ENCODE measurements around the gene DPY19L1. TPM values are rescaled to one million over a fixed set of nuclear protein-coding genes. Genes with fewer than 3 reads are reported as not detected.

The DPY19L1 gene
- total RNA-seq, 1 experiment from 2014 or later = 14.3 TPM

GRCh38 chr7:35019801-35020200 lies 17.5 kb downstream of the DPY19L1 start:
- Histone ChIP-seq H4K8ac (replicated peaks; ENCODE audit: insufficient read length, low read depth, low read length) (no peak overlapping the region), H3K56ac (ENCODE audit: insufficient read length, low read depth, low read length) (no peak overlapping the region), H2AK5ac (ENCODE audit: insufficient read length, low read length) (no peak overlapping the region), H3K79me1 (ENCODE audit: insufficient read depth, low read depth, low read length, poor library complexity, severe bottlenecking) (no peaks in the 10 kb centered on the region), H3T11ph (ENCODE audit: low read length) (no peak overlapping the region), H3K79me2 (ENCODE audit: insufficient read depth, low read length) (no peaks in the 10 kb centered on the region; the same call in 1 of the 2 replicates), H3K18ac (ENCODE audit: insufficient read length, low read depth, low read length) (no peak overlapping the region), H2BK12ac (ENCODE audit: insufficient read length, low read depth, low read length) (no peak overlapping the region), H3K27me3 (ENCODE audit: insufficient read depth, low read length) (no peaks in the 10 kb centered on the region), H2BK5ac (ENCODE audit: insufficient read length, low read length) (no peak overlapping the region), H2BK15ac (ENCODE audit: low read depth, low read length) (no peak overlapping the region), H2BK120ac (ENCODE audit: low read depth, low read length, poor library complexity, severe bottlenecking) (no peak overlapping the region), H3K4me2 (ENCODE audit: insufficient read depth, insufficient read length, low read length) (no peak overlapping the region), H2AFZ (ENCODE audit: low read length) (no peak overlapping the region), H4K20me1 (ENCODE audit: control insufficient read depth, insufficient read depth, insufficient read length) (no peaks in the 10 kb centered on the region), H2BK20ac (ENCODE audit: low read depth, low read length, poor library complexity, severe bottlenecking) (no peak overlapping the region), H4K5ac (ENCODE audit: insufficient read length, low read depth, low read length) (no peak overlapping the region), H3K4me1 (ENCODE audit: insufficient read depth, low read length) (peaks cover 4% of the 10 kb centered on the region; the same call in 1 of the 2 replicates), H4K91ac (ENCODE audit: insufficient read length, low read depth, low read length) (no peak overlapping the region), H3K27ac (ENCODE audit: insufficient read length, low read depth, low read length) (no peak overlapping the region), H3K23ac (ENCODE audit: insufficient read length, low read depth, low read length) (no peak overlapping the region), H3K4ac (ENCODE audit: low read depth, low read length) (no peak overlapping the region), H3K23me2 (ENCODE audit: insufficient read length, low read depth, low read length, poor library complexity, severe bottlenecking) (no peaks in the 10 kb centered on the region), H3K9me3 (ENCODE audit: control insufficient read depth, low read depth, low read length) (no peaks in the 10 kb centered on the region), H3K9ac (ENCODE audit: extremely low read depth, insufficient read length, low read length) (no peak overlapping the region), H3K14ac (ENCODE audit: insufficient read depth, low read length) (no peak overlapping the region)
- no peak overlapping the region for H3K4me3 Mint-ChIP-seq
- H3K27me3 Mint-ChIP-seq (ENCODE audit: low read depth) = no peaks in the 10 kb centered on the region
- no peaks in the 10 kb centered on the region for H3K9me3 Mint-ChIP-seq
- H3K36me3 Mint-ChIP-seq (ENCODE audit: insufficient read depth in 1 of 3, low read depth in 3 of 3) = peaks cover 6 to 9% (median 7%) of the 10 kb centered on the region in 3 experiments; a peak in 6 of 7 replicates
- no peak for TF ChIP-seq CTCF (conservative IDR thresholded peaks at IDR 0.05)
- H3K27ac Mint-ChIP-seq = peak overlapping the region in 1 of 3 experiments; percentile 50; a peak in 1 of 7 replicates
- WGBS (ENCODE audit: extremely low coverage, insufficient read length, low lambda C conversion rate) = no CpG with 5 or more reads among the region's 3 CpGs
- H3K4me1 Mint-ChIP-seq = peaks cover 27 to 31% of the 10 kb centered on the region in 2 experiments
- no peak for DNase-seq

Measured in H9 (cell line).